NOMO-1 treated with DMSO at 0.1 percent for 48 hours (cell line): ENCODE results near the gene KCNQ1OT1.

Source experiments
- DNase-seq: peaks from one replicate; lab custom pipeline; 2025; ENCODE audit not compliant: unreplicated experiment; lab: John Stamatoyannopoulos, UW

The KCNQ1OT1 gene

DNA sequence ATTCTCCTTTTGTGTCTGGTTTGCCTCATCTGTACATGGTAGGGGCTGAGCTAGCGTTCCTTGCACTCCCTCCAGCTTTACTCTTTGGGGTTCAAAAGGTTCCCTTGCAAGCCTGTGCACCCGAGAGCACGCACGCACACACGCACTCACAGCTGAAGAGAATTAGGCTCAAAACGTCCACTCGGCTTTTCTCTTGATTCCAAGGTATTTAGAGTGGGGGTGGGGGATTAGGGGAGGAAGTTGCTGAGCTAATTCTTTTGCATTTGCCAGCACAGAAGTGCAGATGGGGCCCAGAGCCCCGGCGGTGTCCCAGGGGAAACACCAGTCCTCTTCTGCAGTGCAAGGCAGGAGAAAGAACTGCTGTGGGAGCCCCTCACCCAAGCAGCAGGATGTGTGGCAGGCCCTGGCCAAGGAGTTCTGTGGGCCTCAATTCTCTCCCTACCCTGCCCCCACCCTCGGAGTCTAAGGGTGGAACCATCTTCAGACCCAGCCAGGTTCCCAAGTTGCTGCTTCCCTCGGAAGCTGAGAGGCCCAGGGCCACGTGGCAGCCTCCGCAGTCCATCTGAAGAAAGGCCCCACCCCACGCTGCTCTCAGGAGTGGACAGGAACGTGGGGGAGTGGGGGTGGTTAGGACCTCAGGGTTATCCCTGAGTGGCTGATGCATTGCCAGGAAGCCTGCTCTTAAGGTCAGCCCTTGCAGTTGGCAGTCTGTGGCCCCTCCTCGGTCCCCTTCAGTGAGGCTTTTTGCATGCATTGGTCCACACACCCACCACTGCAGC is 3.8 kb upstream of the KCNQ1OT1 start:
- no peak for DNase-seq

DNA sequence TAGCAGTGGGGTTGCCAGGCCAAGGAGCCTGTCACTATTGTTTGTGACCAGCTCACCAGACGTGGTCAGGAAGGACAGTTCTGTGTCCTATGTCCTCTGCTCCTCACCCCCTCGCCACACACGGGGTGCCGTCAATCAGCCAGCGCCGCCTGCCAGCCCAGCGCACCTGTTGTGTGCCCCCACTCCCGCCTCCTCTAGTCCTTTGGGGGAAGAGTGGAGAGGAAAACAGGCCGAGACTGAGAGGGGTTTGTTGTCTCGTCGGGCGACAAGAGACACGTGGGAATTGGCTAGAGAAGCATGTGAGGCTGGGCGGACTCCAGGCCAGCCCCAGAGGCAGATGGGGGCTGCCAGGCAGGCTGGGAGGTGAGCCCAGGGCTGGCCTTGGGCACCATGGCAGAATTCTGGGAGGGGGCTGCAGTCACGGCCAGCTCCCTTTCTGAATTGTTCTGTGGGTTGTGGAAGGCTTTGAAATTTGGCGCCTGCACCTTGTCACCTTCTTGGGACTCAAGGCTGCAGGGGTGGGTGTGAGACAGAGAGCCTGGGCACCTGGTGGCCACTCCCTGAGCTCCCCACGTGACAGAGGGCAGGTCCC is 3.1 kb upstream of the KCNQ1OT1 start:
- DNase-seq = no peak

DNA sequence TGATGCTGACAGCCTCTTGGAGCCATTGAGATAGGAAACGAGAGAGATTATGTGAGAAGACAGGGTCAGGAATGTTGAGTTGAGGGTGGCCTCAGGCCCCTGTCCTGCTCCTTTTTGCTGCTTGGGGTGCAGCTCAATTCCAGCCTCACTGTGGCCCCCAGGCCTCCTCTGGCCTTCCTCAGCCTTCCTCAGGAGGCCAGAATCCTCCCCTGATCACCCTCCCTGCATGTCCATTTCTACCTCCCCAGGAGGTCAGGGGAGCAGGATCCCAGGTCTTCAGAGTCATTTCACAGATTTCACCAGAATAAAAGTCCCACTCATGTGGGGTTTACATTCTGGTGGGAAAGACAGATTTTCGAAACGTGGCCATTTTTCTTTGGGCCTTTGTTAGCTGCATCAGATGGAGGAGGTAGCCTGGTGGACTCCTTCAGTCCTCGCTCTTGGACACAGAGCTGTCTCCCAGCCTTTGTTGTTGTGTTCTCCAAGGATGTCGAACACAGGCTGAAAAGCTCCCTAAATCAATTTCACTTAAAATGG is 2.2 kb upstream of the KCNQ1OT1 start:
- no peak for DNase-seq

DNA sequence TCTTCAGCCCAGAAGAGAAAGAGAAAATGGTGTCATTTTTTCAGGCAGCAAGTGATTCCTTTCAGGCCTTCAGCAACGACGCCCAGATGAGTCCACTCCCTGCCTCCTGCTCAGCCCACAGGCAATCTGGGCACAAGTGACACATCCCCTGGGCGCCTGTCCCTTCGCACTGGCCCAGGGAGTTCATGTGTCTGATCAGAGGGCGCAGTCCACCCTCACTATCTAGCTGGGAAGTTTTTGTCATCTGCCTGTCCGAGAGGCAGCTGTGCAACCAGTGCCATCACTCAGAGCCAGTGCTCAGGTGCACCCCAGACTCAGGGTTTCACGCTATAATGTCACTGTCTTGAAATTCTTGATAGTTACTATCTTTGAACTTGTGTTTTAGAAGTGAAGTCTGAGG is 1.4 kb upstream of the KCNQ1OT1 start:
- no peak for DNase-seq

DNA sequence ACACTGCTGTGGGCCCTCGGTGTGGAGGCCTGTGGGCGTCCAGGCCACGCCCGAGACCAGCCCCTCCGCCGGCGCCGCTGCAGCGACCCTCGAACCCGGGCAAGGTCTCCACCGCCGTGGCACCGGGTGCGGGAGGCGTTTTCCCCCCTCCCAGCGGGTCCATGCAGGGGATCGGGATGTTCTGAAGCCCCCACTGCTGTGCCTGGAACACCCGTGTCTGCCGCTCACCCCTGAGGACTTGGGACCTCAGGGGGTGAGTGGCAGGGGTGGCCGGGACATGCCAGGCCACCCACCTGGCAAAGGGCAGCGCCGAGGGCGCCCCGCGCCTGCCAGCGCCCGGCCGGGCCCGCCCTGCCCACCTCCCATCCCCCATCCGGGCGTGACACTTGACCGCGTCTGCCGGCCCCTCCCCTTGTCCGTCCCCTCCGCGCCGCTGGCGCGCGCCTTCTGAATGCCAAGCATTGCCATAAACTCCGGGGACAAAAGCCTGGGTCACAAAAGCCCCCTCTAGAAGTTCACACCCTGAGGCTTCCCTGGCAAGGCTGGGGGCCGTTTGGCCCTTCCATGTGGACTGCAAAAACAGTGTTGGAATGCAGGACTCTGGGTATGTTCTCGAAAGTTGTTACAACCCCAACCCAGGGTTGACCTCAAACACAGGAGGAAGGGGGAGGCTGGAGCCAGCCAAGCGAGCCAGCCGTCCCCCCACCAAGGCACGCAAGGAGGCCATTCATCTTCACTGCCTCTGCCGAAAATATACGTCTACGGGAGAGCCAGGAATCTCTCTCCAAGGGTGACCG is 819 bp upstream of the KCNQ1OT1 start:
- peak; percentile 8 for DNase-seq

DNA sequence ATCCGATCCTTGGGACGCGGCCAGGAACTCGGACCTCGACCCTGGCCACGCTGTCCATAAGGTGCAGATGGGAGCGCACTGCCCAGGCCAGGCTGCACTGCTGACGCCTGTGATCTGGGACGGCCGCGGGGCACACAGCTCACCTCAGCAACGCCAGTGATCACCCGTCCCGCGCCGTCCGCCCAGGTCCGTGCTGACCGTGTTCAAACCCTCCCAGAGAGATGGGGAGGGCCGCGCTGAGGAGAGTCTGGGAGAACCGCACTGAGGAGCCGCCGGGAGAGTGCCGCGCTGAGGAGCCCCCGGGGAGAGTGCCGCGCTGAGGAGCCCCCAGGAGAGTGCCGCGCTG is 636 bp downstream of the KCNQ1OT1 start:
- no peak for DNase-seq

DNA sequence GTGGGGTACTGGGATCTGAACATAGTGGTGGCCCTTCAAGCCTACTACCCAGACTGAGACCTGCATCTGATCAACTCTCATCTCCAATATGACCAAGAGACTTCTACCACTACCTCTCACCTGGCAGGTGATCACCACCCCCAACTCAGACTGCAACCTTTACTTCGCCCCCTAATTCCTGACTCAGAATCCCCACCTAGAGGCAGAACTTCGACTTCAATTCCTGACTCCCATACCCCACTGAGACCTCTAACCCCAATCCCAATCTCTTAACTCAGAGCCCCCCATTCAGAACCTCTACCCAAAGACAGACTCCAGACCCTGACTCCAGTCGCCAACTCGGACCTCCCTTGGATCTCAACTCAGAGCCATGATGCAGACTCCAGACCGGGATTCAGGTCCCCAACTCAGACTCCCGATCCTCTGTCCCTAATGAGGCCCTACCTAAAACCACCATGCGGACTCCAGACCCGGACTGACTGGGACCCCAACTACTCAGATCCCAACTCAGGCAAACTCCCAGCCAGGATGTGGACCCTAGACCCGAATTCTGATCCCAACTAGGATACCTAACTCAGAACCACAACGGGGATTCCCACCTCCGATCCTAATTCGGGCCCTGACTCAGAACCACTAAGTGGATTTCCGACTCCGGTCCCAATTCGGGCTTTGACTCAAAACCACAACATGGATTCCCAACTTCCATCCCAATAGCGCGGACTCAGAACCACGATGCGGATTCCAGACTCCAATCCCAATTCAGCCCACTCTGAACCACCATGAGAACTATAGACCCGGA is 1.2 kb downstream of the KCNQ1OT1 start:
- no peak for DNase-seq

DNA sequence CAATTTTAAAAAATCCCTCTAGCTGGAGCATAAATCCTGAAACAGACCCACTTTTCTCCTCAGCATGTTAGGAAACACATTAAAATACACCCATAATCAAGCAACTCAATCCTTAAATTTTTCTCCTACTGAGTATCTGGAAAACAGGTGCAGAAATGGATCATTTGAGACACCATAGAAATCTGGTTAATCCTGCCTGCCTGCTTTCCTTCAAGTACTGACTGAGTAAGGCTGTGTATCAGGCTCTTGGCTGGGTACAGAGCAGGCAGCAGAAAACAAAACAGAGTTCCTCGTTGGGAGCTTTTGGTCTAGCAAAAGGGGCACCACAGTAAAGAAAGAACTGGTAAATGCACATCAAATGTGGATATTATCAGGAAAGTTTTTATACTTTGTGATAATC is 1.9 kb downstream of the KCNQ1OT1 start:
- no peak for DNase-seq

DNA sequence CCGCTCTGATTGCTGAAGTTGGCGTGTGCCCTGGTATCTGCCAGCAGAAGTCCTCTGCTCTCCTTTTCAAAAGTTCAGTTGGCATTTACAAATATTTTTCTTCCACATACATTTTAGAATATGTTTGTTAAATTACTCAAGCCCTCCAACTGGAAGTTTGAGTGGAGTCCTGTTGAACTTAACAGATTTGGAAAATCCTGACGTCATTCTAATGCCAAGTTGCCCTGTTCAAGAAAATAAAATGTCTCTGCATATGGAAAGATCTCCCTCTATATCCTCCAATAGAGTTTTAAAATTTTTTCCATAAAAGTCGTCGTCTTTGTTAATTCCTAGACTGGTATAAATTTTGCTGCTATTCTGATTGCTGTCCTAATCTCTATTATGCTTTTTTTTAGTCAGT is 3.3 kb downstream of the KCNQ1OT1 start:
- DNase-seq = no peak

DNA sequence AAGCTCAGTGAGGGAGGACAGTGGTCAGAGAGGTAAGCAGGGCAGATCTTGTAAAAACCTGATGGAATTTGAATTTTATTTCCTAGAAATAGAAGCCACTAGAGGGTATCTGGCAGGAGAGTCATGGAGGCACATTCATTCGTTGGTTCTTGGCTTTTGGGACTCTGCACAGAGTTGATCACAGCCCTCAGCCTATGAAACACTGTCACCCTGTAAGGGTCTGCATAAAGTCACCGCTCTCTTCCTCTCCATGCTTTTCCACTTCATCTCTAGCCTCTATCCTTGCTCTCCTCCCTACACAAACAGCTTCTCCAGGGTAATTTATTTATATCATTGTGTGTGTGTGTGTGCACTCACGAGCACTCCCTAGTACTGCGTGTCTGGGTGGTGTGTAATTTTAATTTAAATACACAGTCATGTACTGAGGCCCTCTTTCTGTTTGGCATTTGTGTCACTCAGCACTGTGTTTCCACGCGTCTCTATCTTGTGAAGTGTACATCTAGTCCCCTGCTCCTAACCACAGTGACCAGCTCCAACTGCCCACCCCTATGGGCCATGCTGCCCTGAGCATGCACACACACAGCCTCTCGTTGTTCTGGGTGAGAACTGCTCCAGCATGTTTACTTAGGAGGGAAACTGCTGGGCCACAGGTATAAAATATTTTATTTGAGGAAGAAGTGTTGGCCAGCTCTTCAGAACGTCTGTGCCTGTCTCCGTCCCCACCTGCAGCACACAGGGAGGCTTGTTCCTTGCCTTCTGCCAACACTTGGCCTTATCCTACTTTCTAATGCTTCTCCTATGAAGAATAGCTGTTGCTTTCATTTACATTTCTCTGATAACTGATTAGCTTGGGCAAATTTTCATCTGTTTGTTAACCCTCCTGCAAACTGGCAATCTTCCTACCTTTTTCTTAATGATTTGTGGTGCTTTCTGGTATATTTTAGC is 4.5 kb downstream of the KCNQ1OT1 start:
- no peak for DNase-seq

DNA sequence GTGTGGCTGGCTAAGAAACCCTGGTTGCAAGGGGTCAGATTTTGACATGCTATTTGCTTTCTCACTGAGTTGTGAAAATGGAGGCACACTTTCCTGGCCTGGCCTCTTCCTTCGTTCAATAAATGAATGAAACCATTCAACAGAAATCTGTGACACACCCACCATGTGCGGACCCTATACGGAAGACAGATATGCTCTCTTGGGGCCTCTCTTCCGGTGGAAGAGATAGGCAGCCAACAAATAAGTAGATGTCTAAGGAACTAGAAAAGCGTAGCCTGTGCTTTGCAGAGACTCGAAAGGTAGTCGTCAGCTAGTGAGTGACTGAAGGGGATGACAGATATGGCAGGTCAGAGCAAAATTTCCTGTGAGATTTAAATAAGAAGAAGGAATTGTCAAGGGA is 5.3 kb downstream of the KCNQ1OT1 start:
- no peak for DNase-seq

DNA sequence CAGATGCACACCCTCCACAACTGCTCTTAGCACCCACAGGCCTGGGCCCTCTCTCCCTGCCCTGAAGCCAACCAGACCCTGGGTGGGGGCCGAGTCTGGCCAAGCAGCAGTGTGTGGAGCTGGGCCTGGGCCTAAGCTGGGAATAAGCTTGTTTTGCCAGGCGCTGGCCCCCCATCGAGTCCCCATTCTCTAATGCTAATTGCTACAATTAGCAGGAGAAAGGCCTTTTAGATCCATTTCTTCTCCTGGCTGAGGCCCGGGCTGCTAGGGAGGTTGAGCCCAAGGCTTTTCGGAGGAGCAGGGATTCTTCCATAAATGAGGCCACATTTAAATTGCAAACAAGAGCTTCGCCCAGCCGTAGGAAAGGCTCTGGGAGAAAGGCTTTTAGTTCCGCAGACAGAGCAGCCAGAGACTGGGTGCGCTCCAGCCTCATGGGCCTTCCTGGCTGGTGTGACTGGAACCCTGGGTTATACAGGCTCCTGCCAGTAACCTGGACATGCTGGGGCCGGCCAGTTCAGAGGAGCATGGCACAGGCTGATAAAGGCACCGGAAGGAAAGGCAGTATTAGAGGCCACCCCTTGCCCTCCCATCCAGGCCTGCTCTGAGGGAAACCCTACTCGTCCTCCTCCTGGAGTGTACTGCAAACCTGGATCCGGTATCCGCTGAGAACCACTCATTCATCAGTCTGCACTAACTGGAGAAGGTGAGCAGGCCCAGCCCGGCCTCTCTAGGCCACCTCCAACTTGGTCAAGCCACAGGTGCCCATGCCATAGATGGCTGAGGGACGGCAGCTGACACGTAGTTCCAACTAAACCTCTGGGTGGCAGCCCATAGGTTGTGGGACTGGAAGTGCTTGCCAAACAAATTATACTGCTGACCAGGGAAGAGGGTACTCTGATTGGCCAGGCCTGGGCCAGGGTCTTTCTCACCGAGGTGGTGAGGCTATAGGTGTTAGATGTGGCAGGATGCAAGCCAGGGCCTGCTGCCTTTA is 6.2 kb downstream of the KCNQ1OT1 start:
- DNase-seq = no peak

DNA sequence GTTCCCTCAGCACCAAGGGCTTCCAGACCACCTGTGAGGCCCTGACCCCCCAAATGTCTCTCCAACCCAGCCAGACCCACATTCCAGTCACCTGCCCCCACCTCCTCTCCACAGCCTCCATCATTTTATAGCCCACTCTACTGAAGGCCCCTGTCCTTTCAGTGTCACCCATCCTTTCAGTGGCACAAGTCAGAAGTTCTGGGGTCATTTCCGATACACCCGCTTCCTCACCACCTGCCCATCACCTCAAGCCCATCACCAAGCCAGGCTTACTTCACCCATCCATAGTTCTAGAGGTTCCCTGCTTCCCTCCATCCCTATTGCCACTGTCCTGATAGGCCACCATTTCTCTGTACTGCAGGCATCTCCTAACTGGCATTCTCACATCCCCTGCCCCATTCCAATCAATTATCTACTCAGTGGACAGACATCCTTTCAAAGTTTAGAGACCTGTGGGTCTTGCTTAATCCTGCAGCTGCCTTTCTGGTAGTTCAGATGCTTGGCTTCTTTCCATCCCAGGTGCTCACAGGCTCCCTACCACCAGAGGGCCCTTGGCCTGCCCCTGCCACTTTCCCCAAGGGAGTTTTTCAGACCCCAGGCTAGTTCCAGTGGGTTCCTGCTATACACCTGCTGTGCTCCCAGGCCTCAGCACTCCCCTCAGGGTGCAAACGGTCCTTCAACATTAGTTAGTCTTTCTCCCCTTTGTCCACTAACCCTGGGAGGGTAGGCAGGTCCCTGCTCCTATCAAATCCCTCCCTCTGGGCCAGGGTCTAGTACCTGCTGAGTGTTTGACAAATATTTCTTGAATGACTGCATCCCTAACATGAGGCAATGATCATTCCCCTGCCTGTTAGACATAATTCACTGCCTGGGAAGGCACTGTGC is 7.6 kb downstream of the KCNQ1OT1 start:
- DNase-seq = no peak

DNA sequence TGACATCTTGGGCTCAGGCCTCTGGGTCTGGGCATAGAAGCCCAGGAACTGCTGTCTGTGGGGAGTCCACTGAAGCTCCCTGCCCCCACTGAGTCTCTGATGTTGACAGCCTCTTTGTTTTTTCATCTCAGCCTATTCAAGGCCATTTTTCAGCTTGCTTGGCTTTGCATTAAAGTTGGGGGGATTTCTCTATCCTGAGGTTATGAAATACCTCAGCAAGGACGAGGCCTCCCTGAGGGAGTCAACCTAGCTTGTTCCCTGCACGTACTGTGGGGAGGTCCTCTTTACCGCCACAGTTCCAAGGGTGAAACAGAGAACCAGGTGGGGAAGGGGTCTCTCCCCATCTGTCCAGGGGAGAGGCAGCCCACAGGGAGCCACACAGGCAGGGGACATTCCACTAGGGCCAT is 8.4 kb downstream of the KCNQ1OT1 start:
- DNase-seq = no peak

DNA sequence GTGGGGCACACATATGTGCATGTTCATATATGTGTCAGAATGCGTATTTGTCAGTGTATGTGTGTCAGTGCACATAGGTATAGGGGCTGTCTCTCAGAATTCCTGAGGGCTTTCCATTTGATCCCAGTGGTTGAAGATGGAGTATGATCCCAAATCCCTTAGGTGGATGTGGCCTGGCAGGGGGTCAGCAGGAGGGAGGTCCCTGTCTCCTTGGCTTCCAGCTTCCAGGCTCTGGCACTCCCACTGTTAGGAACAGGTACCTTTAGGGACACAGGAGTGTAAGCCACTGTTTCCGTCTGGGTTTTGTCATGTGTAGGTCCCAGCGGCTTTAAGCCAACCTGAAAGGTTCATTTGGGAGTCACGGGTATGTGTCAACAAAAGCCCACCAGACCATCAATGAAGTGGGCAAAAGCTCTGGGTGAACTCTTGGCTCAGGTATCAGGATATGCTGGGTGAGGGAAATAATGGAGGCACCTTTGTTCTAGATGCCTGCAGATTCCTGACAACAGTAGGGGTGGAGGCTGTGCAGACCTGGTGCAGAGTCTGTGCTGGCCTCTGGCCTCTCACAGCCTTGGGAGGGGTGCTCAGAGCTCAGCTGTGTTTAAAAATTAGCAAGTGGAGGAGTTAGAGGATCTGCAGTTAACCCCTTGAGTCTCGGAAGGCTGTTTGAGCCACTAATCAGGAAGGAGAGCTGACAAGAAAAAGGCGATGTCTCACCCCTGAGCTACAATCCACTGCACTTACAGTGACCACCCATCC is 9.0 kb downstream of the KCNQ1OT1 start:
- DNase-seq = no peak

DNA sequence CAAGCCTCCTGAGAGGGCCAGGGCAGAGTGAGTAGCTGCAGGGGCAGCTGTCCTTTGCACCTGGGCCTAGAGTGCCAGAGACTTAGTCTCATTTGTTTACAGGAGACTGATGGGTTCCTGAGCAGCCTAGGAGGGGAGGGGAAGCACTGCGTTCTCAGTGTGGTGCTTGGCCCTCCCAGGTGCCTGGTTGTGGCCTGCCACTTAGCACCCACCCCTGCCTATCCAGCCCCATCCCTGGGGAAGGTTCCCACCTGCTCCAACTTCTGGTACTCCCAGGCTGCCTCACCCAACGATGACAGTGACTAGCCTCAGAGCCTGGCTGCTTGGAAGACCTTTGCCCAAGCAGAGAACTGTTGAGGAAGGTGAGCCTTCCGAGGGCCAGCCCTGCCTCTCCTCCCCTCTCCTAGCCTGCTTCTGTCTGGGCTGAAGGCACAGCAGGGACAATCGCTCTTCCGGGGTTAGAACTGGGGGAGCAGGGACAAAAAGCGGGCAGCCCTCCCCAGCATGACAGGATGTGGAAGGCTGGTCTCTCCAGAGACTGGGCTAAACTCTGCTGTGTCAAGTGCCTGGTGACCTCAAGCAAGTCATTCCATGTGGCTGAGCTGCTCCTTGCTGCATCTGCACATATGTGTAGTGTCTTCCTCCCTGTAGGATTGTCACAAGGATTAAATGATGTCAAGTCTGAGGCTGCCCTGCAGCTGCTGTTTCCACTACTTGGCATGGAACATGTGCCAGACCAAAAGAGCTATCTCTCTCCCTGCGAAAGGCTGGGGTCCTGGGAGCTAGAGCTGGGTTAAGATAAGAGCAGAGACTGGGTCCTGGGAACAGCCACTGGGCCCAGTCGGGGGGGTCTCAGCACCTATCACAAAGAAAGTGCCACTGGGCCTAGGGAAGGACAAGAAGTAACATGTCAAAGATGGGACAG is 9.9 kb downstream of the KCNQ1OT1 start:
- no peak for DNase-seq
